T-helper 17 cell (primary cell): ENCODE data around the gene HK2. TPM values are rescaled to one million over a fixed set of nuclear protein-coding genes. Genes with fewer than 3 reads are reported as not detected.
"Not testable (repeated sequence)": the region's sequence is repeated elsewhere in the genome, so short reads cannot be mapped to it uniquely, and the experiment has no call there.

Experiments
- ATAC-seq: fragments of 150-1000 bp; cut with Tn5 transposase; 2 replicates; pipeline ENCODE4 v1.10.0; 2021; ENCODE audit warnings: mild to moderate bottlenecking, moderate library complexity
- DNase-seq, 3 donors: peaks; one replicate each; pipeline versions ENCODE4 v3.0.0 to v3.0.0-alpha.2; 2020 to 2021
- H3K9me3 ChIP-seq: one replicate; pipeline ENCODE4 v1.7.0; 2013; ENCODE audit warnings: low read length, mild to moderate bottlenecking; ENCODE audit not compliant: control insufficient read depth, poor library complexity, severe bottlenecking
- H3K27ac Mint-ChIP-seq: one replicate; pipeline ENCODE4 v1.8.0; 2022; ENCODE audit warnings: mild to moderate bottlenecking, moderate library complexity, mixed read lengths
- H3K27me3 Mint-ChIP-seq: one replicate; pipeline ENCODE4 v1.8.0; 2022; ENCODE audit warnings: mixed read lengths
- H3K36me3 Mint-ChIP-seq: one replicate; pipeline ENCODE4 v1.8.0; 2022; ENCODE audit warnings: low read depth, mixed read lengths
- H3K4me1 Mint-ChIP-seq: one replicate; pipeline ENCODE4 v1.8.0; 2022; ENCODE audit warnings: mild to moderate bottlenecking, mixed read lengths
- H3K4me3 Mint-ChIP-seq: one replicate; pipeline ENCODE4 v1.8.0; 2022; ENCODE audit warnings: mild to moderate bottlenecking, moderate library complexity, mixed read lengths
- total RNA-seq, 4 donors: library from RNA in 2 of 4; stranded (reverse) in 2 of 4; gene quantifications; one replicate each; pipeline ENCODE4 v1.2.3 and lab custom pipeline; 2022 to 2026

The HK2 gene
- total RNA-seq, 2 donors from 2014 or later = 11.3 to 13.3 TPM

GRCh38 chr2:74821177-74822126 lies 12.5 kb upstream of the HK2 start:
- DNase-seq (no peak), ATAC-seq (no peak)
- Mint-ChIP-seq H3K27me3 (peaks cover 14% of the 10 kb centered on the region), H3K36me3 (peaks cover 1% of the 10 kb centered on the region), H3K27ac (no peak overlapping the region), H3K4me3 (no peak overlapping the region), H3K4me1 (peaks cover 9% of the 10 kb centered on the region)
- no peaks in the 10 kb centered on the region for H3K9me3 ChIP-seq

DNA sequence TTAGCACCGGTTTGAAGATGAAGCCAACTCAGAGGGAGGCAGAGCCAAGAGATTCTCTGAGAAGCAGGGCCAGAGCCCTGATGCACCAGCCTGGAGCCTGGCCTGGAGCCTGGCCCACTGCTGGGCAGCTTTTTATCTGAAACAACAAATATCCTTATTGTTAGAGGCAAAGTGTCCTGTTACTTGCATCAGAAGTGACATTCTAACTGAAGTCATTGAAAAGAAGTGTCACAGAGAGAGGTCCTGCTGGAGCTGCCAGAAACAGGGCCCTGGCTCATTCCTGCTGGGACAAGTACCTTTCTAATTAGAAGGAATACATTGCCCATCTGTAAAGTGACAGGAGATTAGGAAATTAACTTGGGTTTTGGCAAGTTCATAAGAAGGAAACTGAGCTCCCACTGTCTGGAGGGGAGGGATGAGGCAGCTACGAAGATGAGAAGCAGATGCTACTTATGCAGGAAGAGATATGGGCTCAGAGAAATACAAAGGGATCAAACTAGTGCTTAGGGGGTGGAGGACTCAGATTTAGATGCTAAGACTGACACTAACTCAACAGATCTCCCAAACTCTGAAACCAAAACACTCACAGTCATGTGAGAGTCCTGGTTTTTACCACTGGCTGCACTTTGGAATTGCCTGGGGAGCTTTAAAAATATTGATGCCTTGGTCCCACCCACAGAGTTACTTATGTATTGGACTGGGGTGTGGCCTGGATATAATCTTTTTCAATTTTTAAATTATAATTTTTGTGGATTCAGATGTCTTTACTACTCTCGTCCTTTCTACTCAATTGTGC lies 11.0 kb upstream of the HK2 start:
- Mint-ChIP-seq H3K36me3 (peaks cover 3% of the 10 kb centered on the region), H3K4me1 (peaks cover 3% of the 10 kb centered on the region), H3K27me3 (peaks cover 15% of the 10 kb centered on the region)

GRCh38 chr2:74824679-74825078 lies 9.2 kb upstream of the HK2 start:
- no peak for ATAC-seq
- Mint-ChIP-seq H3K4me1 (peaks cover 3% of the 10 kb centered on the region), H3K27me3 (peaks cover 15% of the 10 kb centered on the region), H3K27ac (no peak overlapping the region), H3K4me3 (no peak overlapping the region), H3K36me3 (peaks cover 3% of the 10 kb centered on the region)
- H3K9me3 ChIP-seq = peaks cover 2% of the 10 kb centered on the region
- no peak for DNase-seq

More for the DNA sequence above, 11.0 kb upstream of the HK2 start:
- Mint-ChIP-seq H3K4me3 (no peak overlapping the region), H3K27ac (no peak overlapping the region)
- H3K9me3 ChIP-seq = no peaks in the 10 kb centered on the region
- DNase-seq (no peak), ATAC-seq (no peak)

GRCh38 chr2:74828543-74828942 lies 5.4 kb upstream of the HK2 start:
- no peak overlapping the region for H3K27ac Mint-ChIP-seq
- H3K4me3 Mint-ChIP-seq = no peak overlapping the region
- ATAC-seq (no peak), DNase-seq (no peak)
- H3K9me3 ChIP-seq = peaks cover 2% of the 10 kb centered on the region
- H3K27me3 Mint-ChIP-seq = peaks cover 17% of the 10 kb centered on the region
- peaks cover 8% of the 10 kb centered on the region for H3K36me3 Mint-ChIP-seq
- H3K4me1 Mint-ChIP-seq = peaks cover 11% of the 10 kb centered on the region

DNA sequence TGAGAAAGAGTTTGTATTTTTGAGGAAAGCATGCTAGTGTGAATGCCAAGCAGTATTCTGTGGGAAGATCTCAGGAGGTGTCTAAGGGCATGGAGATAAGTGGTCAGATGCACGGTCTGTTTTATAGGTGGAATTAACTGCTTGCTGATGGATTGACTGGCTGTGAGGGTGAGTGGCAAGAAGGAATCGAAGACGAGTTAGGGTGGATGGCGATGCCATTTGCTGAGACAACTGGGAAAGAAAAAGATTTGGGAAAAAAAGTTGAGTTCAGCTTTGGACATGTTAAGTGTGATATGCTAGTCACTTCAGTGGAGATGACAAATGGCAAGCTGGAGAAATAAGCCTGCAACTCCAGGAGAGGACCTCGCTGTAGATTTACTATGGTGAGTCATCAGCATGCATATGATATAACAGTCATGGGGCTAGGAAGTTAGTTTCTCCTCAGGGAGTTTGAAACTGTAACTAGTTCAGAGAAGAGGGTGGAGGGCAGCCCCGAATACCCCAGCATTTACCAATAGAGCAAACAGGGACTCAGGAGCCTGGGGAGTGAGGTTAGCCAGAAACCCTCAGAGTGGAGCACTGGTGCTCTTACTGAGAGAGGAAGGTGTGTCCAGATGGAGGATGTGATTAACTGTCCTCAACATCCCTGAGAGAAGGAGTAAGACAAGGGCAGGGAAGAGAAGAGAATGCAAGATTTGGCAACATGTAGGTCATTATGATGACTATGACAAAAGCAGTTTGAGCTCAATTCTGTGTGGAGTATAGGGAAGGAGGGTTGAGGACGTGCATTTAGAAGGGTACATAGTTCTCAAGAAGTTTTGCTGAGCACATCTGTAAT lies 2.0 kb upstream of the HK2 start:
- peaks cover 2% of the 10 kb centered on the region for H3K9me3 ChIP-seq
- H3K27ac Mint-ChIP-seq = peak overlapping the region; percentile 24
- no peak for DNase-seq
- H3K4me3 Mint-ChIP-seq = peak overlapping the region; percentile 63
- ATAC-seq = no peak
- peaks cover 11% of the 10 kb centered on the region for H3K27me3 Mint-ChIP-seq
- peaks cover 5% of the 10 kb centered on the region for H3K36me3 Mint-ChIP-seq
- peaks cover 29% of the 10 kb centered on the region for H3K4me1 Mint-ChIP-seq

GRCh38 chr2:74834234-74834791 lies 386 bp downstream of the HK2 start:
- DNase-seq = peak in 1 of 3 donors; percentile 12
- H3K27ac Mint-ChIP-seq = peak overlapping the region; percentile 54
- peak; percentile 38 for ATAC-seq
- H3K9me3 ChIP-seq, H3K36me3 Mint-ChIP-seq, H3K27me3 Mint-ChIP-seq: not testable (repeated sequence)
- peak overlapping the region; percentile 94 for H3K4me3 Mint-ChIP-seq
- peaks cover 45% of the 10 kb centered on the region for H3K4me1 Mint-ChIP-seq

- peak in 2 of 3 donors; percentile 46 to 54 for DNase-seq
- peak overlapping the region; percentile 54 for H3K27ac Mint-ChIP-seq
- H3K4me3 Mint-ChIP-seq = peak overlapping the region; percentile 94
- H3K36me3 Mint-ChIP-seq = peaks cover 5% of the 10 kb centered on the region
- peaks cover 8% of the 10 kb centered on the region for H3K27me3 Mint-ChIP-seq
- ATAC-seq = peak; percentile 38
- peaks cover 45% of the 10 kb centered on the region for H3K4me1 Mint-ChIP-seq
- H3K9me3 ChIP-seq = no peaks in the 10 kb centered on the region
These were observed 1.1 kb downstream of the HK2 start for GRCh38 chr2:74834792-74835755.

- H3K4me3 Mint-ChIP-seq = peak overlapping the region; percentile 94
These were observed 2.1 kb downstream of the HK2 start for GRCh38 chr2:74835831-74836674.

GRCh38 chr2:74836675-74837401 lies 2.9 kb downstream of the HK2 start:
- no peaks in the 10 kb centered on the region for H3K9me3 ChIP-seq
- H3K4me1 Mint-ChIP-seq = peaks cover 54% of the 10 kb centered on the region
- peak overlapping the region; percentile 96 for H3K27ac Mint-ChIP-seq
- peak overlapping the region; percentile 94 for H3K4me3 Mint-ChIP-seq
- ATAC-seq (no peak), DNase-seq (no peak)
- peaks cover 3% of the 10 kb centered on the region for H3K27me3 Mint-ChIP-seq
- H3K36me3 Mint-ChIP-seq = no peaks in the 10 kb centered on the region

More at GRCh38 chr2:74835831-74836674, 2.1 kb downstream of the HK2 start:
- ATAC-seq = no peak
- H3K27ac Mint-ChIP-seq = peak overlapping the region; percentile 27
- peaks cover 5% of the 10 kb centered on the region for H3K36me3 Mint-ChIP-seq
- DNase-seq = no peak
- H3K4me1 Mint-ChIP-seq = peaks cover 52% of the 10 kb centered on the region
- peaks cover 8% of the 10 kb centered on the region for H3K27me3 Mint-ChIP-seq
- H3K9me3 ChIP-seq = no peaks in the 10 kb centered on the region

GRCh38 chr2:74841641-74842040 lies 7.7 kb downstream of the HK2 start:
- Mint-ChIP-seq H3K4me1 (peaks cover 63% of the 10 kb centered on the region), H3K36me3 (peaks cover 2% of the 10 kb centered on the region), H3K27ac (peak overlapping the region; percentile 96), H3K4me3 (no peak overlapping the region), H3K27me3 (no peaks in the 10 kb centered on the region)
- H3K9me3 ChIP-seq = no peaks in the 10 kb centered on the region
- no peak for DNase-seq
- ATAC-seq = no peak
